Measurements from ENCODE around the gene NKX2-2. TPM values are rescaled to one million over a fixed set of nuclear protein-coding genes. Genes with fewer than 3 reads are reported as not detected.

The NKX2-2 gene
- total RNA-seq, 1 experiment from 2014 or later, result not detected

DNA sequence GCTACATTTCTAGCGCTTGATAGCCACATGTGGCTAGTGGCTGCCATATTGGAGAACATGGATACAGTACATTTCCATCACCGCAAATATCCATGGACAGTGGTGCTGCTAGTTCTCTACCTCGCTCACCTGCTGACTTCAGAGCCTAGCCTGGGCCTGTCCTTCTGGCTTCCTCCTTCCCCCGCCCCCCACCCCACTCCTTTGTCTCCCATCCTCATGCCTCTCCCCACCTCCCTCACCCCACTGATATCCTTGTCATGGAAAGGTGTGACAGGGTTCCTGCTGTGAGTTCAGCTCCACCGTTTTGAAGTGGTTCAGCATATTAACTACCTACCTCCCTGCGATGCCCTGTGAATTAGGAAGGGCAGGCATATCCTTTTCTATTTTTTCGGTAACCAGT, 14.2 kb downstream of the NKX2-2 start:
- H4K20me1 ChIP-seq (ENCODE audit: low read length), result no peaks in the 10 kb centered on the region
- no peaks in the 10 kb centered on the region for H3K36me3 ChIP-seq (ENCODE audit: low read depth, low read length)
- no peaks in the 10 kb centered on the region for H3K79me2 ChIP-seq (ENCODE audit: low read length)
- no peaks in the 10 kb centered on the region for H3F3A ChIP-seq (ENCODE audit: low read length, unreplicated experiment)
- intact Hi-C loops (cut with micrococcal nuclease), result no loop called here
- no peaks in the 10 kb centered on the region for H3K9me2 ChIP-seq (replicated peaks; ENCODE audit: low read length)
- no peak for TF ChIP-seq EZH2 (IDR thresholded peaks at IDR 0.05; ENCODE audit: low read length, unreplicated experiment)
- TF ChIP-seq, protein P1, sequence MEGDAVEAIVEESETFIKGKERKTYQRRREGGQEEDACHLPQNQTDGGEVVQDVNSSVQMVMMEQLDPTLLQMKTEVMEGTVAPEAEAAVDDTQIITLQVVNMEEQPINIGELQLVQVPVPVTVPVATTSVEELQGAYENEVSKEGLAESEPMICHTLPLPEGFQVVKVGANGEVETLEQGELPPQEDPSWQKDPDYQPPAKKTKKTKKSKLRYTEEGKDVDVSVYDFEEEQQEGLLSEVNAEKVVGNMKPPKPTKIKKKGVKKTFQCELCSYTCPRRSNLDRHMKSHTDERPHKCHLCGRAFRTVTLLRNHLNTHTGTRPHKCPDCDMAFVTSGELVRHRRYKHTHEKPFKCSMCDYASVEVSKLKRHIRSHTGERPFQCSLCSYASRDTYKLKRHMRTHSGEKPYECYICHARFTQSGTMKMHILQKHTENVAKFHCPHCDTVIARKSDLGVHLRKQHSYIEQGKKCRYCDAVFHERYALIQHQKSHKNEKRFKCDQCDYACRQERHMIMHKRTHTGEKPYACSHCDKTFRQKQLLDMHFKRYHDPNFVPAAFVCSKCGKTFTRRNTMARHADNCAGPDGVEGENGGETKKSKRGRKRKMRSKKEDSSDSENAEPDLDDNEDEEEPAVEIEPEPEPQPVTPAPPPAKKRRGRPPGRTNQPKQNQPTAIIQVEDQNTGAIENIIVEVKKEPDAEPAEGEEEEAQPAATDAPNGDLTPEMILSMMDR (conservative IDR thresholded peaks at IDR 0.05; ENCODE audit: low read depth, low read length), result no peak
- no peak for TF ChIP-seq EZH2phosphoT487 (IDR thresholded peaks at IDR 0.05; ENCODE audit: borderline replicate concordance, low read length)
- peaks cover 15% of the 10 kb centered on the region; the same call in 1 of the 2 replicates for H3K27me3 ChIP-seq (ENCODE audit: low read length)
- H3K9ac ChIP-seq (ENCODE audit: low read length), result no peak overlapping the region
- H3K4me3 ChIP-seq (ENCODE audit: low read length), result no peak overlapping the region
- CTCF ChIA-PET, result no interaction called here
- BruUV-seq (replicated peaks), result no TSS peak
- H3K27ac ChIP-seq (ENCODE audit: low read length), result no peak overlapping the region
- no peak for ATAC-seq
- H2AFZ ChIP-seq (ENCODE audit: low read length), result no peak overlapping the region
- POLR2A ChIA-PET (ENCODE audit: unreplicated experiment), result no interaction called here
- DNase-seq, result no peak
- no peaks in the 10 kb centered on the region for H3K4me1 ChIP-seq (ENCODE audit: insufficient read depth, low read length)
- H3K4me2 ChIP-seq (ENCODE audit: low read length), result no peak overlapping the region
- no peaks in the 10 kb centered on the region for H3K9me3 ChIP-seq (ENCODE audit: low read length)

GRCh38 chr20:21498635-21499034, 15.2 kb downstream of the NKX2-2 start:
- Histone ChIP-seq H3K79me2 (ENCODE audit: low read length) (no peaks in the 10 kb centered on the region), H3K4me1 (ENCODE audit: insufficient read depth, low read length) (no peaks in the 10 kb centered on the region), H3K4me2 (ENCODE audit: low read length) (no peak overlapping the region), H3K27ac (ENCODE audit: low read length) (no peak overlapping the region), H3K9me2 (replicated peaks; ENCODE audit: low read length) (no peaks in the 10 kb centered on the region), H3K27me3 (ENCODE audit: low read length) (peaks cover 22% of the 10 kb centered on the region; the same call in 1 of the 2 replicates), H3K4me3 (ENCODE audit: low read length) (no peak overlapping the region), H3F3A (ENCODE audit: low read length, unreplicated experiment) (no peaks in the 10 kb centered on the region), H2AFZ (ENCODE audit: low read length) (no peak overlapping the region), H3K9ac (ENCODE audit: low read length) (no peak overlapping the region), H3K36me3 (ENCODE audit: low read depth, low read length) (no peaks in the 10 kb centered on the region), H3K9me3 (ENCODE audit: low read length) (no peaks in the 10 kb centered on the region), H4K20me1 (ENCODE audit: low read length) (no peaks in the 10 kb centered on the region)
- CTCF ChIA-PET, result no interaction called here
- POLR2A ChIA-PET (ENCODE audit: unreplicated experiment), result no interaction called here
- no TSS peak for BruUV-seq (replicated peaks)
- ATAC-seq (no peak), DNase-seq (no peak)
- intact Hi-C loops (cut with micrococcal nuclease), result no loop called here
- TF ChIP-seq EZH2 (IDR thresholded peaks at IDR 0.05; ENCODE audit: low read length, unreplicated experiment), result no peak
- TF ChIP-seq EZH2phosphoT487 (IDR thresholded peaks at IDR 0.05; ENCODE audit: borderline replicate concordance, low read length), result no peak
- TF ChIP-seq, protein P1 (conservative IDR thresholded peaks at IDR 0.05; ENCODE audit: low read depth, low read length), result no peak

GRCh38 chr20:21498195-21498594, 15.7 kb downstream of the NKX2-2 start:
- Histone ChIP-seq H3K27me3 (ENCODE audit: low read length) (peaks cover 27% of the 10 kb centered on the region; the same call in 1 of the 2 replicates), H2AFZ (ENCODE audit: low read length) (no peak overlapping the region), H3K27ac (ENCODE audit: low read length) (no peak overlapping the region), H3K9me3 (ENCODE audit: low read length) (no peaks in the 10 kb centered on the region), H4K20me1 (ENCODE audit: low read length) (no peaks in the 10 kb centered on the region), H3K4me3 (ENCODE audit: low read length) (no peak overlapping the region), H3K4me2 (ENCODE audit: low read length) (no peak overlapping the region), H3K9ac (ENCODE audit: low read length) (no peak overlapping the region), H3K79me2 (ENCODE audit: low read length) (no peaks in the 10 kb centered on the region), H3K4me1 (ENCODE audit: insufficient read depth, low read length) (no peaks in the 10 kb centered on the region), H3K36me3 (ENCODE audit: low read depth, low read length) (no peaks in the 10 kb centered on the region), H3K9me2 (replicated peaks; ENCODE audit: low read length) (no peaks in the 10 kb centered on the region), H3F3A (ENCODE audit: low read length, unreplicated experiment) (no peaks in the 10 kb centered on the region)
- DNase-seq (no peak), ATAC-seq (no peak)
- intact Hi-C loops (cut with micrococcal nuclease), result no loop called here
- TF ChIP-seq EZH2phosphoT487 (IDR thresholded peaks at IDR 0.05; ENCODE audit: borderline replicate concordance, low read length) (no peak), EZH2 (IDR thresholded peaks at IDR 0.05; ENCODE audit: low read length, unreplicated experiment) (no peak)
- TF ChIP-seq, protein P1 (conservative IDR thresholded peaks at IDR 0.05; ENCODE audit: low read depth, low read length), result no peak
- POLR2A ChIA-PET (ENCODE audit: unreplicated experiment), result no interaction called here
- CTCF ChIA-PET, result no interaction called here
- BruUV-seq (replicated peaks), result no TSS peak

Measured in PC-3 (cell line).